ENCODE data around the gene RARRES1.

DNA sequence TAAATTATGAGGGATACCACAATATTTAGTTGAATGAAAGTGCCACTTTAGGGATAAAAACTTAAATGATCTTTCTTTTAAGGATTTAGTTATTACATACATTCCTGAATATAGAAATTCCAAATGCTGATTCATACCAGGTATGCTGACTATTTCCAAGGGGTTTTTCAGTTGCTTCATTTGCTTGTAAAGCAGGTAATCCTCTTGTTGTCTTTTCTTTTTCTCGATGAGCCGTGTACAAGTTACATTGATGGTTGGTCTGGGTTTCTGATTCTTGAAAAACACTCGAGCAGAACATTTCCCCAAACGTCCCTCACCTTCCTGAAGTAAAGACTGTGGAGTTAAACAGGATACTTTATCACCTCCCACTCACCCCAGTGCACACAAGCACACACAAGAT lies 21.7 kb downstream of the RARRES1 start:
- TF ChIP-seq CTCF (IDR thresholded peaks at IDR 0.05): no peak
- no peak for TF ChIP-seq POLR2A (IDR thresholded peaks at IDR 0.05)
